T-helper 1 cell treated with Interleukin-12 subunit alpha and Interleukin-12 subunit beta and Interleukin-4 antibody, amounts not matched to agents 30 ng/mL and 1 ng/mL, for 36 hours (primary cell): ENCODE data around the gene PRPF8. TPM values are rescaled to one million over a fixed set of nuclear protein-coding genes. Genes with fewer than 3 reads are reported as not detected.

Experiments used
- intact Hi-C: fragments of 100-400 bp; cut with micrococcal nuclease; formaldehyde crosslinking; loops from one replicate; pipeline ENCODE4 v1.15.1; 2024
- total RNA-seq: library from RNA; stranded (reverse); gene quantifications from 2 replicates; pipeline ENCODE4 v1.2.3, GENCODE V29; 2022

PRPF8 gene
- total RNA-seq, 1 donor from 2014 or later, result 375 TPM

- intact Hi-C loops, result no loop called here
Observed at GRCh38 chr17:1604831-1605528, 79.7 kb downstream of the PRPF8 start.

- intact Hi-C loops, result no loop called here
Observed at GRCh38 chr17:1601571-1601970, 83.1 kb downstream of the PRPF8 start.

Other genes starting within 250 kb of the PRPF8 start
- gene CRK, start 228.6 kb downstream of the PRPF8 start, total RNA-seq, result 20.7 and 21.8 TPM in 2 replicates
- 43.3 and 44.1 TPM in 2 replicates for gene MYO1C, start 192.2 kb downstream of the PRPF8 start, total RNA-seq
- gene INPP5K, start 168.3 kb downstream of the PRPF8 start, total RNA-seq, result 47.4 and 53.8 TPM in 2 replicates
- gene PITPNA, start 122.1 kb downstream of the PRPF8 start, total RNA-seq, result 64.2 and 64.8 TPM in 2 replicates
- gene SLC43A2, start 56.0 kb downstream of the PRPF8 start, total RNA-seq, result 0.32 and 0.56 TPM in 2 replicates
- gene SCARF1, start 39.1 kb downstream of the PRPF8 start, total RNA-seq, result 11.1 and 11.4 TPM in 2 replicates
- gene RILP, start 35.0 kb downstream of the PRPF8 start, total RNA-seq, result 7.5 and 7.7 TPM in 2 replicates
- 0.17 and 0.20 TPM in 2 replicates for gene TLCD2, start 25.5 kb upstream of the PRPF8 start, total RNA-seq
- gene WDR81, start 39.8 kb upstream of the PRPF8 start, total RNA-seq, result 58.4 and 59.3 TPM in 2 replicates
- 0.91 and 0.93 TPM in 2 replicates for gene SERPINF2, start 58.0 kb upstream of the PRPF8 start, total RNA-seq
- gene SERPINF1, start 77.2 kb upstream of the PRPF8 start, total RNA-seq, result 0.90 TPM in 1 of 2 replicates, not detected in the other
- 39.8 and 40.9 TPM in 2 replicates for gene SMYD4, start 145.0 kb upstream of the PRPF8 start, total RNA-seq
- gene RPA1, start 145.1 kb upstream of the PRPF8 start, total RNA-seq, result 260 and 281 TPM in 2 replicates